ENCODE data around the gene TEX29.

- TF ChIP-seq POLR2A (IDR thresholded peaks at IDR 0.05; ENCODE audit: low read depth, low read length) (no peak), POLR2AphosphoS5 (IDR thresholded peaks at IDR 0.05; ENCODE audit: low read depth, low read length) (no peak), TAF1 (IDR thresholded peaks at IDR 0.05; ENCODE audit: borderline replicate concordance, low read depth, low read length) (no peak)
Measured at GRCh38 chr13:111287201-111287600, 33.2 kb upstream of the TEX29 start.

Measured in GM12892 (cell line).